T-helper 2 cell (primary cell): ENCODE results near the gene ADAM22.
"Not testable (repeated sequence)": the region's sequence is repeated elsewhere in the genome, so short reads cannot be mapped to it uniquely, and the experiment has no call there.

Source experiments
- DNase-seq, 5 experiments: peaks; one replicate each; pipeline versions ENCODE4 v3.0.0 to v3.0.0-alpha.2; 2012 to 2022

The ADAM22 gene

DNA sequence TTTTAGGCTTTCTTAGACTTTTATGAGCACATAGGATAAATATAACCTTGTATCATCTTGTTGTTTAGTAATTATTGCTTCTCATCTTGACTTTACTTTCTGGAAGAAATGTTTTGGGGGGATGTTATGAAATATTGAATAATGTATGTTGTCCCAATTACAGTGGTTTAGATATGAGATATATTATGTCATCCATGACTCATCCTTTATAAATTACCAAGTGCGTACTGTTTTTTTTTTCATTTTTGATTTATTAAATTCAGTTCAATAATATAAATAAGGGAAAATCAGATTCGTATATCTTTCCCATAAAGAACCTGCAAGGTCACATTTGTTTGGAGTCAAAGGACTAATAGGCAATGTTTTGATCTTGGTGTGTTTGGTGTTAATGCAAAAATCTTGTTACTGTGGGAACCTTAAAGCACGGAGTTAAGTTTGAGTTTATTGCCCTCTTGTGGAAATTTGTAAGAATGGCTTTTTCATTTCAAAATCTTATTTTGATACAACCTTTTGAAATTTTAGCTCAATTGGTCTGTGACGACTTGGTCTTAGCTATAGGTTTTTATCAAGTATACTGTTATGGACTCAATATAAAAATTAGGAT is 177.2 kb downstream of the ADAM22 start:
- peak in 1 of 5 experiments; percentile 45 for DNase-seq

GRCh38 chr7:88111954-88112471 is 178.0 kb downstream of the ADAM22 start:
- no peak for DNase-seq

- DNase-seq = no peak
Measured at GRCh38 chr7:88115258-88115796, 181.3 kb downstream of the ADAM22 start.

DNA sequence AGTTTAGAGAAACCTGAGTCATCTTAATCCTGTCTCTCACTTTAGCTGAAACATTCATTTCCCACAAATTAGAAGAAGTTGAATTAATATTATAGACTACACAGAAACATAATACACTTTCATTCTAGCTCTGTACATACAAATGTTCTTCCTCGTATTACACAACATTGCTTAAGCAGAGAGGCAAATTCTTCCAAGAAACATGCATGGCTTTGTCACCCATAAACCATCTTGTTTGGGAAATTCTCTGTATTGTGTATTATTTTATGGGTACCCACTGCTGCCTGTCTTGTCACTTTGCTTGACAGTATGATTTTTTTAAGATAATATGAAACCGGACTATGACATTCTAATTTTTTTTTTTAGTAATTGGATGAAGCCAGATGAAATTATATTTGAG is 181.8 kb downstream of the ADAM22 start:
- DNase-seq = no peak

DNA sequence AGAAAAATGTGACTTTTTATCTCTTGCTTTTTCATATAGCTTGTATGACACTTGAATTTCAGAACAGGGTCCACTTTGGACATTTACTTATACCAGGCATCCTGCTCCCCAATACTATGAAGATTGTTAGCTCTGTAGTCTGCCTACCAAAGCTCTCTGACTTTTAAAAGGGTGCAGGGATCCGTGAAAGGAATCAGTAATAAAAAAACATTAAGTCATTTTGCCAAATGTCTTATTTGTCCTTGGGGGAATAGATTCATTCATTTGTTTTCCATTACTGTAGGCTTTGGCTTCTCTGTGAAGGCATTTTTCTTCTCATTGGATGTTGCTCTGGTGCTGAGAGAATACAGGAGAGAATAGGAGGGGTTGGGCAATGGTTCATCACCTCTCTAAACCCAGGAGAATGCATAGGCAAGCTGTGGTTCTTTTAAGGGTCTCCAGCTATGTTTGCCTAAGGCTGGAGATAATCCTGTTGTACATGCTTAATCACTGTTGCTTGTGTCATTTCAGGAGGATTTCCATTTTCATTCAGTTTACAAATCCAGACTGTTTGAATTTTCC is 182.3 kb downstream of the ADAM22 start:
- no peak for DNase-seq

DNA sequence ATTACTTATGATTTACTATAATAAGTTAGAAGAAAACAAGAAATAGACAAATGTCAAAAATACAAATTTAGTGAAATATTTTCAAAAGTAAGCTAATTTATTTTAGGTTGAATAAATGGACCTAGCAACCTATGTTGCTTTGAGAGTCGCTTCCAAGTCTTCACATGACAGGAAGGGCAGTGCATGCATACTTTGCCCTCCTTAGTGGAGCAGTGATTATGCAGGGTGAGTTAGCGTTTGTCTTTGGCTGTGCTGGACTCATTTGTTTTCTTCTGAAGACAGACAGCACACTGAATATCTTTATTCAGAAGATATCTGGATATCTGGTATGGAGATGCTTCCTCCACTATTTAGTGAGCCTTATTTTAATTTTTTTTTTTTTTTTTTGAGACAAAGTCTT is 183.3 kb downstream of the ADAM22 start:
- DNase-seq = no peak

- DNase-seq = no peak
Measured at GRCh38 chr7:88121335-88121734, 187.3 kb downstream of the ADAM22 start.

GRCh38 chr7:88127637-88128290 is 193.7 kb downstream of the ADAM22 start:
- DNase-seq = no peak

GRCh38 chr7:88132725-88133124 is 198.7 kb downstream of the ADAM22 start:
- no peak for DNase-seq

DNA sequence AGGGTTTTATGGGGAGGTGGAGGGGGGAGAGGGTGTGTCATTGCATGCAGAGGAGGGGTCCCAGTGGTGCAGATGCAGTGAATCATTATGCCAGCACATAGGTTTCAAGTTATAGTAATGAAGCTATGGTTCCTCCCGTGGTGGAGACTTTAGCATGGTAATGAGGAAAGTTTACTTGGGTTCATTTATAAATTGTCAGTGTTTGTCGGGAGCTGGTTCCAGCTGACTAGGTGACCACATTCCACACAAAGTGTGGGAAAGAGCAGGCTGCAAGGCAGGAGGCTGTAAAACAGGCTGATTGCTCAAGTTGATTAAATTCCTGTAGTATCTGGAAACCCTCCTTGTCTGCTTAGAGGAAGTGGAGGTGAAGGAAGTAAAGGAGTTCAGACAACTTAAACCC is 206.9 kb downstream of the ADAM22 start:
- DNase-seq = no peak

DNA sequence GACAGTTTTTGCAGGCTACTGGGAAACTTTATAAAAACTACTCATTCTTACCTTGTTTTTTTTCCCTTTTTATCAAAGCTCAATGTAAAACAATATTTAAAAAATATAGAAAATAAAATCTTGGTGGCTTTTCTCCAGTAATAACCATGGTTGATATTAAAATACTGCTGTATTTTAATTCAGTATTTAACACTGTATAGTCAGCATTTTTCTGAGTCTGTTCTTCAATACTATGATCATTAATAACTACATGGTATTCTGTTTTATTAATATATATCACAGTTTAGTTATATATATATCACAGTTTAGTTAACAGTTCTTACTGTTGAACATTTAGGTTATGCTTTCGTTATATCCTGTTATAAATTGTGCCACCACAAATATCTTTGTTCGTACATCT is 207.4 kb downstream of the ADAM22 start:
- no peak for DNase-seq

GRCh38 chr7:88141953-88142352 is 207.9 kb downstream of the ADAM22 start:
- no peak for DNase-seq

- DNase-seq = no peak
Measured at GRCh38 chr7:88146616-88147015, 212.6 kb downstream of the ADAM22 start.

DNA sequence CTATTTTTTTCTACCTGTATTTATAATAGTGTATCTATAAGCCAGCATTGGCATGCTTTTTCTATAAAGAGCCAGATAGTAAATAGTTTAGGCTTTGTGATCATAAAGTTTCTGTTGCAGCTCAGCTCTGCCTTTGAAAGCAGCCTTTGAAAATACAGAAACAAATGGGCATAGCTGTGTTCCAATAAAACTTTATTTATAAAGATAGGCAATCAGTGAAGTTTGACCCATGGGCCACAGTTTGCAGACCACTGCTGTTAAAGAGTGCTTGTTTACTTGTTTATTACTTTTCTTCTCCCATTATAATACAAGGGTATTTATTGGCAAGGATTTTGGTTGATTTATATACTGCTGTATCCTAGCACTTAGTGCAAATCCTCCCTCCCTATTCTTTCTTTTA is 213.3 kb downstream of the ADAM22 start:
- DNase-seq = no peak

DNA sequence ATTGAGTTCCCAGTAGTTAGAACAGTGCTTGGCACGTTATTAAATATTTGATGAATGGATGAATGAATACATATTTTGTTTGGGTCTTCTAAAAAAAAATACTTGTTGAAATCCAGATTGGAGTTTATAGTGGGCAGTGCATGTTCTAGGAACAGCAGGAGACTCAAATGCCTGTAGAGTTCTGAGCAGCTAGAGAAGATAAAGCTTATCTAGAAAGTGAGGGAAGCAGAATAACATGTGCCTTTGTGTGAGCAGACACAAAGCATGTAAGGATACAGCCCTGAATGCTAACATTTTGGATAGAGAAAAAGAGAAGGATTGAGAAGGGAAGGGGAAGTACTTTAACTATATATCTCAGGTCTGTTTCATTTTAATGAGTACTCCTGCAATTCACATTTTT is 213.9 kb downstream of the ADAM22 start:
- DNase-seq = no peak

- DNase-seq = no peak
Measured at GRCh38 chr7:88150033-88150432, 216.0 kb downstream of the ADAM22 start.

- DNase-seq = no peak
Measured at GRCh38 chr7:88151119-88151790, 217.2 kb downstream of the ADAM22 start.

DNA sequence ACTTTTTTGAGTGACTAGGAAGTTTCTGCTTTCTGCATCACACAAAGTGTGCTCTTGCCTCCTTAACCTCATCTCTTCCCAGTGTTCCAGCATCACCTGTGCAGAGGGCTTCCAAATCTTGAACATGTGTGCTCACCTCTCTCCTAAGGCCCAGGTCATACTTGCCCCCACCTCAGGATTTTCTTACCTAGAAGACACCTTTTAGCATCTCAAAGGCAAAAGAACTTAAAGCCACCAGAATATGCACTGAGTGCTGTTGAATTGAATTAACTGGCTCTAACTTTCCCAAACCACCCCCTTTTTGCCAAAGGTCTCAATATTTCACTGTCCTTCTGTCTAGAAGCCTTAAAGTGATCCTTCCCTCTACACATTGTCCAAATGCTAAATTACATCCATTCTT is 219.3 kb downstream of the ADAM22 start:
- DNase-seq = no peak

DNA sequence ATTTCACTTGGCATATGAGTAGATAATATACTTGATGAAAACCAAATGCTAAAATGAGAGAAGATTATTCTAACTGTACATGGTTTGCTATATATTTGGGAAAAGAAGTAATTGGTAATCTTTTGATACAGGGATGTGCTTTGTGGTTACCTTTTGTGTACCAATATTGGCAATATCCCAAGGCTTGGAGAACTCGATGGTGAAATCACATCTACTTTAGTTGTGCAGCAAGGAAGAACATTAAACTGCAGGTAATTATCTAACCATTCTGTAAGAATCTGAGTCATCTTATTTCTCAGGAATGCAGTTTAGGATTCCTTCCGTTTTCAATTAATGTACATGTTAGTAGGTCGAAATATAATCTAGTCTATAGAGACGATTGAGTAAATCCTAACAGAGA is 221.7 kb downstream of the ADAM22 start:
- DNase-seq = no peak

DNA sequence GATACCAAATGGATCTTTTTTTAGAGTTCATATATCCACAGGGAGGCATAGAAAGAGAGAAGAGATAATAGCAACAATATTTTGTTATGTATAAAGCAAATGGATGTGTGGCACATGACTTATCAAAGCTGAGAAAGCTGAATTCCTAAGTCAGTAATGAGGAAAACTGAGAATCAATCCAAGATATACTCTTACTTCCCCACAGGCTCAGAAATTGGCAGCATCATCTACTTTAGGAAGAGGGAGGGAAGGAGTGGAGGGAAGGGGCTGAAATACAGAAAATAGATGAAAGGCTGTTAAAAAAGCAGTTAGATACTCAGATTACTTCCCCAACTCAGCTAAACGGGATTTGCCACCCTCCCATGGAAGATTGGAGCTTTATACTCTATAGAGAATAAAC is 222.3 kb downstream of the ADAM22 start:
- no peak for DNase-seq

GRCh38 chr7:88159741-88160140 is 225.7 kb downstream of the ADAM22 start:
- not testable (repeated sequence) for DNase-seq

GRCh38 chr7:88165697-88166096 is 231.6 kb downstream of the ADAM22 start:
- DNase-seq = no peak

GRCh38 chr7:88167223-88167622 is 233.2 kb downstream of the ADAM22 start:
- DNase-seq = no peak
